Natural killer cell (primary cell): ENCODE results near the gene NRG3. TPM values are rescaled to one million over a fixed set of nuclear protein-coding genes. Genes with fewer than 3 reads are reported as not detected.
A peak's percentile ranks its signal among the peaks of the same experiment; 100 is the strongest.

ENCODE experiments used
- ATAC-seq, 3 donors: fragments of 150-1000 bp in 2 of 3; fragments of 200-7000 bp in 1 of 3; cut with Tn5 transposase; 1 replicate in 1 of 3; 2 replicates in 2 of 3; pipeline ENCODE4 v1.10.0; 2021; ENCODE audit warnings: mild to moderate bottlenecking in 2 of 3, moderate library complexity in 2 of 3
- DNase-seq, 2 donors: peaks; one replicate each; pipeline versions ENCODE4 v3.0.0 to v3.0.0-alpha.2; 2013 to 2021; ENCODE audit warnings: mixed read lengths in 1 of 2
- H3K27ac ChIP-seq: one replicate; pipeline ENCODE4 v1.5.1; 2013; ENCODE audit warnings: mild to moderate bottlenecking, low read length
- H3K27me3 ChIP-seq: one replicate; pipeline ENCODE4 v1.6.1; 2013; ENCODE audit warnings: low read length; ENCODE audit not compliant: control insufficient read depth, insufficient read depth
- H3K36me3 ChIP-seq: one replicate; pipeline ENCODE4 v1.6.1; 2013; ENCODE audit warnings: low read length; ENCODE audit not compliant: control insufficient read depth, insufficient read depth
- H3K4me1 ChIP-seq: one replicate; pipeline ENCODE4 v1.6.1; 2013; ENCODE audit warnings: low read length; ENCODE audit not compliant: control insufficient read depth, insufficient read depth
- H3K4me3 ChIP-seq: one replicate; pipeline ENCODE4 v1.5.1; 2013; ENCODE audit warnings: low read length
- H3K9me3 ChIP-seq: one replicate; pipeline ENCODE4 v1.6.1; 2013; ENCODE audit warnings: low read length; ENCODE audit not compliant: control insufficient read depth, insufficient read depth
- H3K27ac Mint-ChIP-seq, 2 donors: one replicate each; pipeline ENCODE4 v1.8.0; 2022; ENCODE audit warnings: mild to moderate bottlenecking in 2 of 2, mixed read lengths in 2 of 2, moderate library complexity in 1 of 2
- H3K27me3 Mint-ChIP-seq, 2 donors: one replicate each; pipeline ENCODE4 v1.8.0; 2022; ENCODE audit warnings: low read depth in 2 of 2, mixed read lengths in 2 of 2
- H3K36me3 Mint-ChIP-seq: one replicate; pipeline ENCODE4 v1.8.0; 2022; ENCODE audit warnings: mixed read lengths
- H3K4me1 Mint-ChIP-seq, 2 donors: one replicate each; pipeline ENCODE4 v1.8.0; 2022; ENCODE audit warnings: mixed read lengths in 2 of 2
- H3K4me3 Mint-ChIP-seq: one replicate; pipeline ENCODE4 v1.8.0; 2022; ENCODE audit warnings: mild to moderate bottlenecking, moderate library complexity, mixed read lengths
- H3K9me3 Mint-ChIP-seq, 2 donors: one replicate each; pipeline ENCODE4 v1.8.0; 2022; ENCODE audit warnings: mixed read lengths in 2 of 2
- WGBS: methylation state at CpG from one replicate; pipeline ENCODE4 v1.1.7; 2013; ENCODE audit warnings: missing lambda C conversion rate; ENCODE audit not compliant: insufficient coverage; 5-methylcytosine and 5-hydroxymethylcytosine counted together
- intact Hi-C: fragments of 100-400 bp; cut with micrococcal nuclease; formaldehyde crosslinking; loops from one replicate; pipeline ENCODE4 v1.14.2; 2022
- total RNA-seq, 4 donors: library from RNA; stranded (reverse); fragments of 120-200 nt in 1 of 4; gene quantifications; one replicate each; pipeline versions ENCODE4 v1.2.3 to v1.2.4, GENCODE V29; 2013 to 2022
- TF ChIP-seq, protein P1 (sequence below): fragments of 200-600 bp; IDR thresholded peaks from one replicate; pipeline ENCODE4 v1.8.0; 2022; ENCODE audit warnings: antibody characterized with exemption

The NRG3 gene
- not detected for total RNA-seq
- total RNA-seq (2013): not detected

DNA sequence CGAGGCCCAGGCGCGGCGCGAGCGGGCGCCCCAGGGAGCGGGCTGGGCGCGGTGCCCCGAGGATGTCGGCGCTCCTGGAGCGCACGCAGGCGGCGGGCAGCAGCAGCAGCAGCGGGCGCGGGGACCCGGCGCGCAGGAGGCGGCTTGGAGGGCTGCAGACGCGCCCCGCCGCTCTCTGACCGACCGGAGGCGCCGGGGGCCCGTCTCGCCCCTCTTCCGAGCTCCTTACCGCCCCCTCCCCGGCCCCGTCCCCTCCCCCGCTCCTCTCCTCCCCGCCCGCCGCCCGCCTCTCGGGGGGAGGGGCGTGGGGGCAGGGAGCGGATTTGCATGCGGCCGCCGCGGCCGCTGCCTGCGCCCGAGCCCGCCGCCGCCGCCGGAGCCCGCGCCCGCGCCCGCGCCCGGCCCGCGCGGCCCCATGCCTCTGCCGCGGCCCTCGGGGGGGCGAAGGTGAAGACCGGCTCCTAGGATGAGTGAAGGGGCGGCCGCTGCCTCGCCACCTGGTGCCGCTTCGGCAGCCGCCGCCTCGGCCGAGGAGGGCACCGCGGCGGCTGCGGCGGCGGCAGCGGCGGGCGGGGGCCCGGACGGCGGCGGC lies at the start of gene NRG3:
TSS of gene NRG3 (plus strand) at position 320 of the 592 bp plus-strand sequence.
- H3K4me3 Mint-ChIP-seq: peak within 1 kb of the TSS; percentile 57
- 4% methylated on average over 89 of the region's 95 CpGs for WGBS
- no peak within 1 kb of the TSS for H3K4me3 ChIP-seq
- no peak for ATAC-seq
- H3K27ac Mint-ChIP-seq: no peak within 1 kb of the TSS
- no peaks in the 10 kb centered on the region for H3K4me1 ChIP-seq
- H3K4me1 Mint-ChIP-seq: peaks cover 0 to 6% of the 10 kb centered on the region in 2 donors
- peaks cover 14% of the 10 kb centered on the region for H3K27me3 ChIP-seq
- no peak for DNase-seq
- H3K36me3 Mint-ChIP-seq: no peaks in the 10 kb centered on the region
- H3K27ac ChIP-seq: no peak within 1 kb of the TSS
- intact Hi-C loops: no loop called here
- peaks cover 29 to 38% of the 10 kb centered on the region in 2 donors for H3K27me3 Mint-ChIP-seq
- H3K36me3 ChIP-seq: no peaks in the 10 kb centered on the region
- TF ChIP-seq, protein P1, sequence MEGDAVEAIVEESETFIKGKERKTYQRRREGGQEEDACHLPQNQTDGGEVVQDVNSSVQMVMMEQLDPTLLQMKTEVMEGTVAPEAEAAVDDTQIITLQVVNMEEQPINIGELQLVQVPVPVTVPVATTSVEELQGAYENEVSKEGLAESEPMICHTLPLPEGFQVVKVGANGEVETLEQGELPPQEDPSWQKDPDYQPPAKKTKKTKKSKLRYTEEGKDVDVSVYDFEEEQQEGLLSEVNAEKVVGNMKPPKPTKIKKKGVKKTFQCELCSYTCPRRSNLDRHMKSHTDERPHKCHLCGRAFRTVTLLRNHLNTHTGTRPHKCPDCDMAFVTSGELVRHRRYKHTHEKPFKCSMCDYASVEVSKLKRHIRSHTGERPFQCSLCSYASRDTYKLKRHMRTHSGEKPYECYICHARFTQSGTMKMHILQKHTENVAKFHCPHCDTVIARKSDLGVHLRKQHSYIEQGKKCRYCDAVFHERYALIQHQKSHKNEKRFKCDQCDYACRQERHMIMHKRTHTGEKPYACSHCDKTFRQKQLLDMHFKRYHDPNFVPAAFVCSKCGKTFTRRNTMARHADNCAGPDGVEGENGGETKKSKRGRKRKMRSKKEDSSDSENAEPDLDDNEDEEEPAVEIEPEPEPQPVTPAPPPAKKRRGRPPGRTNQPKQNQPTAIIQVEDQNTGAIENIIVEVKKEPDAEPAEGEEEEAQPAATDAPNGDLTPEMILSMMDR: no peak
- H3K9me3 ChIP-seq: no peaks in the 10 kb centered on the region
- H3K9me3 Mint-ChIP-seq: peaks cover 3% of the 10 kb centered on the region in 2 donors

DNA sequence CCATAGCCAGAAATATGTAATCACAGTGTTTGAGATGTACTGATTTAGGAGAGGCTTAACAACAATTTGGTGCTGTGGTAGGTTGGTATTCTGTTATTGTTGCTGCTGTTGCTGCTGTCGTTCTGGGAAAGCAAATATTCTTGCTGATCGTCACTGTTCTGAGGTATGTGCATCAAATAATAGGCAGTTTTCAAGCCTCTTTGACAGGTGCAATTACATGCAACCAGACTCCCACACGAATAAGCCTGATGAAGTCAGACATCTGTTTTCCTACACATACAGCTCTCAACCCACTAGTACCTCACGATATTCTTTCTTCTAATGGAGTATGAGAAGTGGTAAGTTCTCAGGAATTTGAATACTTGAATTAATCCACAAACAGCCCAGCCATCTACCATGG lies 46.7 kb upstream of the NRG3 start:
- no peaks in the 10 kb centered on the region for H3K9me3 ChIP-seq
- ATAC-seq (no peak), DNase-seq (no peak)
- Mint-ChIP-seq H3K27ac (no peak overlapping the region), H3K4me3 (no peak overlapping the region), H3K4me1 (no peaks in the 10 kb centered on the region), H3K27me3 (no peaks in the 10 kb centered on the region), H3K36me3 (no peaks in the 10 kb centered on the region), H3K9me3 (peaks cover 6 to 19% of the 10 kb centered on the region in 2 donors)
- 90% methylated on average over 3 of the region's 4 CpGs for WGBS
- TF ChIP-seq, protein P1: no peak
- no peaks in the 10 kb centered on the region for H3K4me1 ChIP-seq
- intact Hi-C loops: no loop called here
- H3K27me3 ChIP-seq: no peaks in the 10 kb centered on the region
- H3K4me3 ChIP-seq: no peak overlapping the region
- H3K36me3 ChIP-seq: no peaks in the 10 kb centered on the region
- H3K27ac ChIP-seq: no peak overlapping the region

DNA sequence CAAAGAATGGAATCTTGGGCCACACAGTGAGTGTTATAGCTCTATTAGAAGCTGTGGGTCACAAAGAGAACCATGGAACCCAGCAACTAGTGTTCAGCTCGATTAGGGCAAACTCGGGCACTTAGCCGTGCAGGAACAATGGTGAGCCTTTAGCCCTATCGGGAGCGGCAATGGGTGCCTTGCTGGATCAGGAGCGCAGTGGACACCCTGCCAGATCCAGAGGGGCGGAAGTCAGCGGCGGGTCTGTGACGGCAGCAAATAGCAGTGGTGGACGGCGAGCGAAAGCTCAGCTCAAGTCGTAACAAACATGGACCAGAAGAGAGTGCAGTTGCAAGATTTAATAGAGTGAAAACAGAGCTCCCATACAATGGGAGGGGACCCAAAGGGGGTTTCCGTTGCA lies 43.9 kb upstream of the NRG3 start:
- H3K36me3 Mint-ChIP-seq: no peaks in the 10 kb centered on the region
- H3K36me3 ChIP-seq: no peaks in the 10 kb centered on the region
- 94% methylated on average over 15 of the region's 15 CpGs for WGBS
- no peak overlapping the region for H3K27ac Mint-ChIP-seq
- no peaks in the 10 kb centered on the region for H3K4me1 ChIP-seq
- H3K4me3 Mint-ChIP-seq: no peak overlapping the region
- no peaks in the 10 kb centered on the region for H3K27me3 ChIP-seq
- ATAC-seq (no peak), DNase-seq (no peak)
- no peaks in the 10 kb centered on the region for H3K27me3 Mint-ChIP-seq
- H3K27ac ChIP-seq: no peak overlapping the region
- H3K4me1 Mint-ChIP-seq: no peaks in the 10 kb centered on the region
- H3K9me3 Mint-ChIP-seq: peaks cover 6 to 17% of the 10 kb centered on the region in 2 donors
- intact Hi-C loops: no loop called here
- H3K9me3 ChIP-seq: no peaks in the 10 kb centered on the region
- H3K4me3 ChIP-seq: no peak overlapping the region
- TF ChIP-seq, protein P1: no peak

DNA sequence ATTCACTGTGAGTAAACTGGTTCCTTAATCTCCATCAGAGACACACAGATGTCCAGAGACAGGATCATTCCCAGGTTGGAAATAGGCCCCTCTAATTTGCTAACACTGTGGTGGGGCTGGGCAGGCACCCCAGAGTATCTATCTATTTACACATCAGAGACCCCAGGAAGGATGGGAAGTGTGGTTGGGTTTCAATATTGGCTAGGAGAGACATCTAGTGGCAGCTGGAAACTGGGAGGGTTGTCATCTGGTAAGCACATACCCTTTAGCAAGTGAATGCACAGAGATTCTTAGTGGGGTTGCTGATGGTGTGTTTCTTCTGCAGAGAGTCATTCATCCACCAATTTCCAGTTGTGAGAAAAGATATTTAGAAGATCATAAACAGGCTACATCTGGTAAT lies 36.0 kb upstream of the NRG3 start:
- Mint-ChIP-seq H3K36me3 (no peaks in the 10 kb centered on the region), H3K27ac (no peak overlapping the region), H3K9me3 (peaks cover 2 to 8% of the 10 kb centered on the region in 2 donors), H3K4me1 (no peaks in the 10 kb centered on the region), H3K4me3 (no peak overlapping the region), H3K27me3 (no peaks in the 10 kb centered on the region)
- Histone ChIP-seq H3K27ac (no peak overlapping the region), H3K27me3 (no peaks in the 10 kb centered on the region), H3K4me3 (no peak overlapping the region), H3K36me3 (no peaks in the 10 kb centered on the region), H3K9me3 (no peaks in the 10 kb centered on the region), H3K4me1 (no peaks in the 10 kb centered on the region)
- intact Hi-C loops: no loop called here
- ATAC-seq: no peak
- TF ChIP-seq, protein P1: no peak
- peak in 1 of 2 donors; percentile 13 for DNase-seq
